Mucosa of descending colon (tissue), 3 donors: ENCODE results near the gene RPS6KC1. TPM values are rescaled to one million over a fixed set of nuclear protein-coding genes. Genes with fewer than 3 reads are reported as not detected.

Source experiments
- ATAC-seq: fragments of 200-7000 bp; cut with Tn5 transposase; one replicate; pipeline ENCODE4 v1.9.1; 2020; ENCODE audit warnings: mild to moderate bottlenecking, moderate library complexity
- DNase-seq, 3 donors: peaks; one replicate each; pipeline ENCODE4 v3.0.0-alpha.2; 2020
- H3K36me3 ChIP-seq: fragments of 200-600 bp; one replicate; pipeline ENCODE4 v1.8.0; 2021; ENCODE audit warnings: low read depth, mild to moderate bottlenecking
- H3K4me1 ChIP-seq: fragments of 200-600 bp; one replicate; pipeline ENCODE4 v1.8.0; 2021; ENCODE audit warnings: low read depth, mild to moderate bottlenecking
- H3K4me3 ChIP-seq: fragments of 200-600 bp; one replicate; pipeline ENCODE4 v1.8.0; 2021; ENCODE audit warnings: mild to moderate bottlenecking
- H3K9me3 ChIP-seq: fragments of 200-600 bp; one replicate; pipeline ENCODE4 v1.8.0; 2021; ENCODE audit warnings: mild to moderate bottlenecking
- CTCF ChIP-seq: fragments of 200-600 bp; IDR thresholded peaks from one replicate; pipeline ENCODE4 v1.8.0; 2022; ENCODE audit warnings: antibody characterized with exemption, mild to moderate bottlenecking
- intact Hi-C, 2 donors: fragments of 100-400 bp; cut with DNase I in 1 of 2; cut with micrococcal nuclease in 1 of 2; formaldehyde crosslinking; loops; one replicate each; pipeline versions ENCODE4 v1.11.0 to v1.11.1; 2022; cut with DNase I, micrococcal nuclease
- total RNA-seq, 3 donors: library from RNA; stranded (reverse); fragmentation: NEBNext Ultra II Directional in 2 of 3; extraction: Animal tissue kit (Norgen Biotek cat#: 25700) in 2 of 3; gene quantifications; one replicate each; pipeline versions ENCODE4 v1.2.1 to v1.2.4, GENCODE V29; 2021 to 2023
- donor health status: DM: no; HTN: no; CAD: no; lungs with moderate emphysema.
- donor health status: DM: no; HTN: no; CAD: no.
- donor health status: DM: no; HTN: yes; CAD: no.

Gene RPS6KC1
- total RNA-seq, 3 donors from 2014 or later, result 9.0 to 23.4 (median 9.2) TPM

GRCh38 chr1:213273546-213273945, 222.5 kb downstream of the RPS6KC1 start:
- H3K36me3 ChIP-seq, result no peaks in the 10 kb centered on the region
- H3K4me1 ChIP-seq, result no peaks in the 10 kb centered on the region
- ATAC-seq (no peak), DNase-seq (no peak)
- no peak for TF ChIP-seq CTCF
- H3K9me3 ChIP-seq, result no peaks in the 10 kb centered on the region
- H3K4me3 ChIP-seq, result no peak overlapping the region
- intact Hi-C loops, result loop anchor here in 1 of 2 donors (5.0 kb wide), 1 partner anchor 1619 kb away; no protein-coding TSS in a partner anchor

GRCh38 chr1:213274140-213274539, 223.1 kb downstream of the RPS6KC1 start:
- DNase-seq (no peak), ATAC-seq (no peak)
- no peak overlapping the region for H3K4me3 ChIP-seq
- no peaks in the 10 kb centered on the region for H3K4me1 ChIP-seq
- no peak for TF ChIP-seq CTCF
- no peaks in the 10 kb centered on the region for H3K9me3 ChIP-seq
- no peaks in the 10 kb centered on the region for H3K36me3 ChIP-seq
- intact Hi-C loops, result loop anchor here in 1 of 2 donors (5.0 kb wide), 1 partner anchor 1618 kb away; no protein-coding TSS in a partner anchor

GRCh38 chr1:213275293-213275692, 224.3 kb downstream of the RPS6KC1 start:
- Histone ChIP-seq H3K4me1 (no peaks in the 10 kb centered on the region), H3K36me3 (no peaks in the 10 kb centered on the region), H3K4me3 (no peak overlapping the region), H3K9me3 (no peaks in the 10 kb centered on the region)
- no peak for TF ChIP-seq CTCF
- intact Hi-C loops, result no loop called here
- DNase-seq (no peak), ATAC-seq (no peak)

GRCh38 chr1:213276236-213276635, 225.2 kb downstream of the RPS6KC1 start:
- H3K4me1 ChIP-seq, result no peaks in the 10 kb centered on the region
- DNase-seq (no peak), ATAC-seq (no peak)
- intact Hi-C loops, result no loop called here
- H3K9me3 ChIP-seq, result no peaks in the 10 kb centered on the region
- no peaks in the 10 kb centered on the region for H3K36me3 ChIP-seq
- H3K4me3 ChIP-seq, result no peak overlapping the region
- no peak for TF ChIP-seq CTCF

- ATAC-seq (no peak), DNase-seq (no peak)
- Histone ChIP-seq H3K9me3 (no peaks in the 10 kb centered on the region), H3K36me3 (no peaks in the 10 kb centered on the region), H3K4me3 (no peak overlapping the region), H3K4me1 (no peaks in the 10 kb centered on the region)
- intact Hi-C loops, result no loop called here
- TF ChIP-seq CTCF, result no peak
Observed at GRCh38 chr1:213277036-213277435, 226.0 kb downstream of the RPS6KC1 start.

- DNase-seq (no peak), ATAC-seq (no peak)
- TF ChIP-seq CTCF, result no peak
- intact Hi-C loops, result no loop called here
- Histone ChIP-seq H3K4me1 (no peaks in the 10 kb centered on the region), H3K36me3 (no peaks in the 10 kb centered on the region), H3K4me3 (no peak overlapping the region), H3K9me3 (no peaks in the 10 kb centered on the region)
Observed at GRCh38 chr1:213279410-213279809, 228.4 kb downstream of the RPS6KC1 start.
